HepG2 (cell line): Measurements from ENCODE around the gene SH3GL1.

ENCODE experiments used
- BCL3 ChIP-seq: sonication (generic); formaldehyde crosslinking; IDR thresholded peaks from 2 replicates; pipeline ENCODE4 v1.5.1; 2020; ENCODE audit warnings: mild to moderate bottlenecking, missing genetic modification reagents, moderate library complexity
- CERS6 ChIP-seq: sonication (generic); formaldehyde crosslinking; IDR thresholded peaks from 2 replicates; pipeline ENCODE4 v1.5.0; 2020; ENCODE audit warnings: missing genetic modification reagents
- CHD2 ChIP-seq: IDR thresholded peaks from 2 replicates; pipeline ENCODE4 v1.6.1; 2011; ENCODE audit warnings: low read depth, low read length, improper control_type of control experiment
- CTCF ChIP-seq: sonication (generic); formaldehyde crosslinking; IDR thresholded peaks from 2 replicates; pipeline ENCODE4 v1.5.0; 2020; ENCODE audit warnings: mild to moderate bottlenecking, missing genetic modification reagents, moderate library complexity
- JDP2 ChIP-seq: sonication (generic); formaldehyde crosslinking; IDR thresholded peaks from 2 replicates; pipeline ENCODE4 v1.8.1; 2022; ENCODE audit warnings: missing genetic modification reagents, borderline replicate concordance
- MAZ ChIP-seq, 2 experiments: sonication (generic) in 1 of 2; formaldehyde crosslinking in 1 of 2; IDR thresholded peaks; 2 replicates each; pipeline versions ENCODE4 v1.5.0 to v1.6.1; 2012 to 2020; ENCODE audit warnings: low read depth in 2 of 2, mild to moderate bottlenecking in 2 of 2, borderline replicate concordance in 1 of 2, improper control_type of control experiment in 1 of 2, low read length in 1 of 2, missing genetic modification reagents in 1 of 2, moderate library complexity in 1 of 2
- PCBP1 ChIP-seq: fragments of 200-400 bp; formaldehyde crosslinking; IDR thresholded peaks from 2 replicates; pipeline ENCODE4 v1.6.1; 2017; ENCODE audit warnings: mild to moderate bottlenecking, low read depth, low read length, borderline replicate concordance
- POLR2A ChIP-seq, 2 experiments: IDR thresholded peaks; 2 replicates each; pipeline ENCODE4 v1.6.1; 2011; ENCODE audit warnings: low read depth in 2 of 2, low read length in 2 of 2, mild to moderate bottlenecking in 1 of 2, moderate library complexity in 1 of 2; ENCODE audit not compliant: insufficient read depth in 1 of 2
- ZNF143 ChIP-seq: sonication (generic); formaldehyde crosslinking; IDR thresholded peaks from 2 replicates; pipeline ENCODE4 v1.4.0; 2020; ENCODE audit warnings: missing genetic modification reagents
- ZNF263 ChIP-seq: sonication (generic); formaldehyde crosslinking; IDR thresholded peaks from 2 replicates; pipeline ENCODE4 v1.4.0; 2020; ENCODE audit warnings: missing genetic modification reagents

GRCh38 chr19:4376991-4377781 lies 23.2 kb downstream of the SH3GL1 start:
- TF ChIP-seq PCBP1, result no peak
- no peak for TF ChIP-seq CTCF (CRISPR knock-in tag)
- TF ChIP-seq MAZ (IDR thresholded peaks at IDR 0.05; ENCODE audit: borderline replicate concordance, low read depth, low read length), result no peak
- TF ChIP-seq MAZ (CRISPR knock-in tag; IDR thresholded peaks at IDR 0.05; ENCODE audit: low read depth), result no peak
- no peak for TF ChIP-seq BCL3 (CRISPR knock-in tag)
- no peak for TF ChIP-seq ZNF263 (CRISPR knock-in tag)
- no peak for TF ChIP-seq CERS6 (CRISPR knock-in tag)
- TF ChIP-seq JDP2 (CRISPR knock-in tag), result no peak
- TF ChIP-seq CHD2, result no peak
- no peak for TF ChIP-seq POLR2A (IDR thresholded peaks at IDR 0.05; ENCODE audit: insufficient read depth in 1 of 2, low read depth in 2 of 2, low read length in 2 of 2)
- no peak for TF ChIP-seq ZNF143 (CRISPR knock-in tag)
